Embryonic facial prominence (tissue), 1 donor: Measurements from ENCODE around the gene IL31.
A peak's percentile ranks its signal among the peaks of the same experiment; 100 is the strongest.

Experiments used
- DNase-seq: peaks from one replicate; pipeline ENCODE4 v3.0.0-alpha.2; 2016; ENCODE audit errors: extremely low spot score

The IL31 gene

DNA sequence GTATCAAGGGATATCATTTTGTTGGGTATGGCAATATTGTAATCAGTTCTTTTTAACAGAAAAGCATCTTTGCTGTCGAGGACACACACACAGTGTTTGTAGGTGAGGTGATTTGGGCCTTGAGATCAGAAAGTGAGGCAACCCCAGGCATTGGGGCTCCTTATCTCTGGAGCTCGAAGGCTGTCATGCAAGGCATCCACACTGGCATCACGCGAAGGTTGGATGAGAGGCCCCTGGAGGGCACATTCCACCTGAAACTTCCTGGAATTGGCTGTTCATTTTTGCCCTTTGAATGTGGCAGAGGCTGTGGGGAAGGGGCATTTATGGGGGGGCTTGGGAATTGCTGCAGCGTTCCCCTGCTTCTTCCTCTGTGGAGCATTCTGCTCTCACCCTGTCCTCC lies 45.5 kb downstream of the IL31 start:
- no peak for DNase-seq

GRCh38 chr12:122127839-122128238 lies 46.2 kb downstream of the IL31 start:
- no peak for DNase-seq

DNA sequence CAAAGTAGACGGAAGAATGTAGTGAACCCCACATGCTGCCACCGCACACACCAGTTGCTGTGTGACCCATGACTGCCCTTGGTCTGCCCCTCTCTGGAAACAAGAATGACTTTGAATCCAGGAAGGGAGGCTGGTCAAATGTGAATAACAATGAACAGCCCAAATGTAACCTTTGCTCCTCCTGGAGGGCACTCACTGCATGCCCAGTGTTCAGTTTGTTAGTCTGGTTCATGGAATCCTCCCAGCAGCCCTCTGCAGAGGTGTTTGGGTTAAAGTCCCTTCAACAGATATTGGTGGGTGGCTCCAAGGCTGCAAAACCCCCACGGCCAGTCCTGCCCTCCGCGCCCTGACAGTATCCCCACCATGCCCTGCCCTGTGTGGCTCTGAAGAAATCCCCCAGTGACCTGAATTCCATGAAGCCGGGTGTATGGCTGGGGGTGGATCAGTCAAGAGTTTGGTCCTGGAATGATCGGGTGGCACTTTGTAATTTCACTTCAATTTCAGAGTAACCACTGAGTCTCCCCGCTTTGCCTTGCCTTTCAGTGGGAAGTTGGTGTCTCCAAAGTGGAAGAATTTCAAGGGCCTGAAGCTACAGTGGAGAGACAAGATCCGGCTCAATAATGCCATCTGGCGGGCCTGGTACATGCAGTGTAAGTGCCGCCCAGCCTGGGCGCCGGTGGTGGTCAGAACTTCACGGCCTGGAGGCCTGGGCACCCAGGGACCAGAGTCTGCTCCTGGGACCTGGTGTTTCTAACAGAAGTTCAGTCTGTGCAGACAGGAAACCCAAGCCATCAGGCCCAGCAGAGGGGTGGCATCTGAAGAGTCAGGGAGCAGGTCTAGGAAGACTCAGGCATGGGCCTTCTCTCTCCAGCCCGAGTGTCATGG lies 47.1 kb downstream of the IL31 start:
- no peak for DNase-seq

- DNase-seq, result no peak
Observed at GRCh38 chr12:122126342-122126635, 47.7 kb downstream of the IL31 start.

GRCh38 chr12:122125452-122126341 lies 48.3 kb downstream of the IL31 start:
- DNase-seq, result no peak

- no peak for DNase-seq
Observed at GRCh38 chr12:122124370-122124769, 49.7 kb downstream of the IL31 start.

- DNase-seq, result no peak
Observed at GRCh38 chr12:122123761-122124145, 50.3 kb downstream of the IL31 start.

- DNase-seq, result peak; percentile 51
Observed at GRCh38 chr12:122123051-122123760, 50.8 kb downstream of the IL31 start.
